GM10248 (cell line): ENCODE results near the gene PIEZO2.

Source experiments
- CTCF ChIA-PET: fragments of 300-600 bp; sonication (Branson Sonifier 250); formaldehyde crosslinking; extraction: SDS; loops from one replicate; lab custom pipeline; 2021; ENCODE audit warnings: antibody characterized with exemption; lab: Yijun Ruan, JAX
- POLR2A ChIA-PET: fragments of 350-650 bp; sonication (Branson Sonifier 250); formaldehyde crosslinking; extraction: SDS; loops from one replicate; lab custom pipeline; 2020; ENCODE audit warnings: antibody characterized with exemption; lab: Yijun Ruan, JAX
- DNase-seq: peaks from one replicate; pipeline ENCODE4 v3.0.0; 2012; ENCODE audit errors: extremely low spot score
- TF ChIP-seq, protein P1 (sequence below): IDR thresholded peaks from 2 replicates; pipeline ENCODE4 v1.5.1; 2012; ENCODE audit warnings: mild to moderate bottlenecking, low read depth; ENCODE audit errors: extremely low read depth, missing control alignments, control extremely low read depth

Gene PIEZO2

DNA sequence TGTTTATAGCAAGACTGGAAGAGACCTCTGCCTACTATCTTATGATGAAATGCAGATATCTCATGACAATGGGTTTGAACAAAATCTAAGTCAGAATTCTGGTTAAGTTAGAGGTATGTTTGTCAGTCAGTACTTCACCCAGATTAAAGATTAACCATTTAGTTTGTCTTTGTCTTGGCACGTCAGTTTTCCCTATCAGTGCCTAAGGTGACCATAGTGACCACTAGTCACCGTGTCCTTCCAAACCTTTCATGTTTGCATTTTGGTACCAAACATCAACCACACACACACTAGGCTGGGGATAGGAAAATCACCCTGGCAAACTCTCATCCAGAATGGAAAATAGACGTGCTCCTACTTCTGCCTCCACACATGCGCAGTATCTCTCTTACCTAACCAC is 248.9 kb downstream of the PIEZO2 start:
- TF ChIP-seq, protein P1, sequence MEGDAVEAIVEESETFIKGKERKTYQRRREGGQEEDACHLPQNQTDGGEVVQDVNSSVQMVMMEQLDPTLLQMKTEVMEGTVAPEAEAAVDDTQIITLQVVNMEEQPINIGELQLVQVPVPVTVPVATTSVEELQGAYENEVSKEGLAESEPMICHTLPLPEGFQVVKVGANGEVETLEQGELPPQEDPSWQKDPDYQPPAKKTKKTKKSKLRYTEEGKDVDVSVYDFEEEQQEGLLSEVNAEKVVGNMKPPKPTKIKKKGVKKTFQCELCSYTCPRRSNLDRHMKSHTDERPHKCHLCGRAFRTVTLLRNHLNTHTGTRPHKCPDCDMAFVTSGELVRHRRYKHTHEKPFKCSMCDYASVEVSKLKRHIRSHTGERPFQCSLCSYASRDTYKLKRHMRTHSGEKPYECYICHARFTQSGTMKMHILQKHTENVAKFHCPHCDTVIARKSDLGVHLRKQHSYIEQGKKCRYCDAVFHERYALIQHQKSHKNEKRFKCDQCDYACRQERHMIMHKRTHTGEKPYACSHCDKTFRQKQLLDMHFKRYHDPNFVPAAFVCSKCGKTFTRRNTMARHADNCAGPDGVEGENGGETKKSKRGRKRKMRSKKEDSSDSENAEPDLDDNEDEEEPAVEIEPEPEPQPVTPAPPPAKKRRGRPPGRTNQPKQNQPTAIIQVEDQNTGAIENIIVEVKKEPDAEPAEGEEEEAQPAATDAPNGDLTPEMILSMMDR, result no peak
- ChIA-PET POLR2A (no interaction called here), CTCF (interaction anchor here (1.5 to 3.3 kb wide), 3 partner anchors 11 to 141 kb away, joined by 5 to 9 read pairs (median 6); no protein-coding TSS in a partner anchor)
- DNase-seq, result no peak

DNA sequence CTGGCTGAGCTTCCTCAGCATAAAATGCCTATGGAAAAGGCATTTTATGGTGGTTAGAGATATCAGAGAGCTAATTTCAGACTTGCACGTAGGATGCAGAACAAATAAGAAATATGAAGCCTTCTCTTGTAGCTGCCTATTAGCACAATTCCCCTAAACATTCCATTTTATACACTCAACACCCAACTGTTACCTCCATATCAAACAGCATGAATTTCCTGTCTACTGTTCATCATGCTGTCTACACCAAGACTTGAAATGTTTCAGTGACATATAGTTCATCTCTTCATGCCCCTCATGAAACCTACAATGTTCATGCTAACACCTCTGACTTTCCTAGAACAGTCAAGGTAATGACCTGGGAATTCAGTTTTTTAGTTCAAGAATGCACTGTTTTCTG is 249.9 kb downstream of the PIEZO2 start:
- POLR2A ChIA-PET, result no interaction called here
- TF ChIP-seq, protein P1, result no peak
- CTCF ChIA-PET, result interaction anchor here (0.9 to 3.3 kb wide), 6 partner anchors 10 to 256 kb away, joined by 3 to 9 read pairs (median 4); no protein-coding TSS in a partner anchor

DNA sequence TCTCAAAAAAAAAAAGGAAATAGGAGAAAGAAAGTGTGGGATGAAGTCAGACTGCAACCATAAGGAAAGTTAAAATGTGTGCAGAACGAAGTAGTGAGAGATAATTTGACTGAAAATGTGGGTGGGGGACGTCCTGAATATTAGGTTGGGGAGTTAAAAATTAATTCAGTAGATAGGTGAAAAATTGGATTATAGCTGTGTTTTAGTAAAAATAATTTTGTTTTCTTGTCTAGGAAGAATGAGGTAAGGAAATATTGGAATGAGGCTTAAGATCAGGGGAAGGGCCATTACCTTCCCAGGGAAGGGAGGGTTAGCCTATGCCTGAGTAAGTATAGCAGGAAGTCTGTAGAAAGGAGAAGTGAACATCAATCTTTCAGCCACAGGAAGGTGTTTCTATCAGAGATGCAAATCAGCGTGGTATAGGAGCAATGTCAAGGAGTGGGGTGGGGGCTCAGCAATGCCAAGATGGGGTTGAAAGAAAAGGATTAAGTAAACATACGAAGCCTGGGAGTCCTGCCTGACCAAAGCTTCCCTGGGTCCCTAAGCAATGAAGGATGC is 250.9 kb downstream of the PIEZO2 start:
- no peak for DNase-seq
- TF ChIP-seq, protein P1, result no peak
- CTCF ChIA-PET, result interaction anchor here (0.7 to 3.3 kb wide), 5 partner anchors 9 to 257 kb away, joined by 3 to 9 read pairs (median 4); no protein-coding TSS in a partner anchor
- POLR2A ChIA-PET, result no interaction called here

More for the DNA sequence above, 249.9 kb downstream of the PIEZO2 start:
- no peak for DNase-seq

DNA sequence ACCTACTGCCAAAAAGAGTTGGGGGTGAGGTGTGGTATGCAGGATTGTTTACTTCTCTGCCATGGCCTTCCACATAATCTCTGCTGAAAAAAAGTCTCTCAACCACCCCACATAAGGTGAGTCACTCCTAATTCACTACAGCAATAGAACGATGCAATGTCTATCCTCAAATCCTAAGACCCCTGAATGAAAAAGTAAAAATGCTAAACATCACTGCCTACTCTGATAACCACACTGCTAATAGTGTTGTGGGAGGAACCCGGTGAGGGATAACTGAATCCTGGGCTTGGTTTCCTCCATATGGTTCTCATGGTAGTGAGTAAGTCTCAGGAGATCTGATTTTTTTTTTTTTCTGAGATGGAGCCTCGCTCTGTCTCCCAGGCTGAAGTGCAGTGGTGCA is 252.5 kb downstream of the PIEZO2 start:
- CTCF ChIA-PET, result no interaction called here

DNA sequence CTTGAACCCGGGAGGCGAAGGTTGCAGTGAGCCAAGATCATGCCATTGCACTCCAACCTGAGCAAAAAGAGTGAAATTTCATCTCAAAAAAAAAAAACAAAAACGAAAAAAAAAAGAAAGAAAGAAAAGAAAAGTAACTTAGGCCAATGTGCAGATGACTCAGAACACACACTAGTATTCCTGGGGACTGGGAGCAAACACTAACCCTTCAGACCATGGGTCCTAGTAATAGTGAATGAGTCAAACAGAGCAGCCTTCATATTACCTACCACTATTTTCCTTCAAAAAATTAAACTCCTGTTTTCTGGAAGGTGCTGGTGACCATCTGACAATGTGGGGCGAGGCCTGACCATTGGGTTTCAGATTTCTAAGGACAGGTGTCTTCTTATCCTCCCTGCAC is 253.4 kb downstream of the PIEZO2 start:
- no peak for DNase-seq
- TF ChIP-seq, protein P1, result no peak
- CTCF ChIA-PET, result no interaction called here
- POLR2A ChIA-PET, result no interaction called here

More for the DNA sequence above, 252.5 kb downstream of the PIEZO2 start:
- POLR2A ChIA-PET, result no interaction called here
- no peak for DNase-seq
- TF ChIP-seq, protein P1, result no peak

DNA sequence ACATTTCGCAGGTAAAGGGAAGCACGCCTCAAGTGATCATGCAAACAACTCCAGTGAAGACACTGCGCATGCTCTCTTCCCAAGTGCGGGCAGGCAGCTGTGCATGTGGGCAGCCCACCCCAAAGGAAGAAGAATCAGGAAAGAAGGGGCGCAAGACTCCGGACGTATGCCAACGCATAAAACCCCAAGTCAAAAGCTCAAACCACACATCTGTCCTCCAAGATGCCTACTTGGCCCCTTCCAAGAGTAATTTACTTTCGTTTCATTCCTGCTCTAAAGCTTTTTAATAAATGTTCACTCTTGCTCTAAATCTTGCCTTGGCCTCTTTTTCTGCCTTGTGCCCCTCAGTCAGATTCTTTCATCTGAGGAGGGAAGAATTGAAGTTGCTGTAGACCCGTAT is 254.9 kb downstream of the PIEZO2 start:
- TF ChIP-seq, protein P1, result no peak
- POLR2A ChIA-PET, result no interaction called here
- CTCF ChIA-PET, result interaction anchor here (0.7 to 2.9 kb wide), 9 partner anchors 8 to 260 kb away, joined by 3 to 14 read pairs (median 3); no protein-coding TSS in a partner anchor
- no peak for DNase-seq
